Suprapubic skin (tissue), 4 donors: Measurements from ENCODE around the gene GZMB.

Experiments
- CTCF ChIP-seq, 2 donors: fragments of 200-600 bp in 1 of 2; fragments of 450-650 bp in 1 of 2; sonication (generic) in 1 of 2; IDR thresholded peaks; one replicate each; pipeline ENCODE4 v1.5.1; 2016 to 2019; ENCODE audit warnings: antibody characterized with exemption in 2 of 2, mild to moderate bottlenecking in 1 of 2, moderate library complexity in 1 of 2
- EP300 ChIP-seq: sonication (generic); formaldehyde crosslinking; IDR thresholded peaks from one replicate; pipeline ENCODE4 v1.6.1; 2017; ENCODE audit warnings: antibody characterized with exemption
- POLR2A ChIP-seq, 2 donors: fragments of 450-650 bp; IDR thresholded peaks; one replicate each; pipeline ENCODE4 v1.6.1; 2017; ENCODE audit warnings: antibody characterized with exemption in 2 of 2, mild to moderate bottlenecking in 2 of 2, moderate library complexity in 2 of 2
- POLR2AphosphoS5 ChIP-seq, 3 donors: sonication (generic); formaldehyde crosslinking; IDR thresholded peaks; one replicate each; pipeline ENCODE4 v1.6.1; 2017; ENCODE audit warnings: antibody characterized with exemption in 3 of 3

- no peak for TF ChIP-seq POLR2A (IDR thresholded peaks at IDR 0.05)
- no peak for TF ChIP-seq CTCF (IDR thresholded peaks at IDR 0.05)
- no peak for TF ChIP-seq POLR2AphosphoS5 (IDR thresholded peaks at IDR 0.05)
- TF ChIP-seq EP300 = no peak
Observed at GRCh38 chr14:24631749-24632335, 2.1 kb downstream of the GZMB start.
